NAMALWA (cell line): ENCODE results near the gene ADGRV1.

ENCODE experiments used
- DNase-seq: peaks from one replicate; pipeline ENCODE4 v3.0.0-alpha.2; 2015; ENCODE audit warnings: low spot score

The ADGRV1 gene

DNA sequence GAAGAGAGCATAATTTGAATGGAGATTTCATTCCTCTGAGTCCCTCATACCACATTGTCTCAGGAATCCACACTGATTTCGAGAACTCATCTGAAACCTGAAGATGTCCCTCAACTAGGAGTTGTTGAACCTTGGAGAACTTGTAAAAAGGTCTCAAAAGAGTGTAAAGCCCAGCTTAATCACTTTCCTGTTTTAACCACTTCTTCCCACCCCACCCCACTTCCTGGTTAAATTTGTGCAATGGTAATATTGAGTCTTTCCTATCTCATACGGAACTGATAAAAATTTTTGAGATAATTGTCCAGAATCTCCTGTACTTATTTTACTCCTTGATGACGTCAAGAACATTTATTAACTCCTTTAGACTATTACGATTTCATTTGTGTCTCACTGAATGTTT is 583.8 kb downstream of the ADGRV1 start:
- no peak for DNase-seq

DNA sequence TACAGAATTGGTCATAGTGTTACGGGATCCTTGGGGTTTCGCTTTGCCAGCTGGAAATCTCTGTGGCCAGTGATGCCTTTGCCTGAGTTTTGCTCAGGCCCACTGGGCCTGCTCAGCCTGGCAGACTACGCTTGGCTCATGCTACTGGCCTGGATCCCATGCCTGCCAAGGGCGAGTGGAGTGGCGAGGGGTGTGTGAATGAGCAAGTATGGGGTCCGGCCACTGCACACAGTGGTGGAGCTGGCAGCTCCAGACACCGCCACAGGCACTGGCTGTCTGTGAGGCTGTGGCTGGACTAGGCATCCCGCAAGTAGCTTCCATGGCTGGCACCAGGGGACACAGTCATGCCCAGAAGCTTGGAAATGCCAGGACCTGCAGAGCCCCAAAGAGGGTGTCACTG is 584.2 kb downstream of the ADGRV1 start:
- DNase-seq: no peak

DNA sequence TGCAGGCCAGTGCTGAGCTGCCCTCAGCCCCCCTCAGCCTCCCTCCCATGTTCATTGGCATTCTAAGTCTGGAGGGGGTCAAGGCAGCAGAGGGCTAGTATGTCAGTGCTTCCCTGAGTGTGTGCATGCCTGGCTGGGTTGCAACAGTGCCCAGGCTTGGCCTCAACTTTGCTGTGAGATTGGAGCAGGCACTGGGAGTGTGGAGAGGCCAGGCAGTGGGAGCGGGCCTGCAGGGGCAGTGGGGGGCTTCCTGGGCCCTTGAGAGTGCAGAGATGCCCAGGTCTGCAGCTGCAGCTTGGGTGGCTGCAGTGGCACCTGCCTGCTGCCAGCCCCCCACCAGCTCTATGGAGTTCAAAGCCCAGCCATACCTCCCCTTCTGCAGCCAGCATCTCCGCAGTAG is 585.2 kb downstream of the ADGRV1 start:
- no peak for DNase-seq

DNA sequence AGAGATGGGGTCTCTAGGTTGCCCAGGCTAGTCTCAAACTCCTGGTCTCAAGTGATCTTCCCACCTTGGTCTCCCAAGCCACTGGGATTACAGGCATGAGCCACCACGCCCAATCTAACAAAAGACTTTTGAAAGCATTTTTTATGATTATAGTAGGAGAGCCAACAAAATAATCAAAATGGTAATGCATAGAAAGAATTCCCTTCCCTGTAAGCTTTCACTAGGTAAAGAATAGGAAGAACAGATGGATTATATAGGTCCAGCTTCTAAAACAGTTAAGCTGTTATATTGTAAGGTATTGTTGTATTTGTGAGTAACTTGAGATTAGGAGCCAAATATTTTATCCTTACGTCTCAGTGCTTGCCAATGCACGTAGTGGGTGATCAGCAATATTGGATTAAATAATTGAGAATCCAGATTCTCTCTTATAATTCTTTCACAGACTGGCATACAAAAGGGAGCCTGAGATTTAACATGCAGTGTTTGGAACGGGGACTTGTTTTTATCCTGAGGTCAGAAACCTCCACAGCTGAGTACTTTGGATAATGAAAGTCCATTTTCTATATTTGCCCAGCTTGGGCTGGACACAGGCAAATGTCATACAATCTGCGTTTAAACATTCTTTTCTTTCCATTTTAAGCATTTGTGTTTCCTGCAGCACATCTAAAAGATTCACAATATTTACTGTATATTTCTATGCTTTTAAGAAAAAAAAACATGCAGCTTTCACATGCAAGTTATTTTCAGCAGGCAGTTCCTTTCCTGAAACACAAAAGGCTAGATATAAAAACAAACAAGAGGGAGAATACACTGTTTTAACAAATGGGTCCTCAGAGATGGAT is 586.1 kb downstream of the ADGRV1 start:
- DNase-seq: no peak

DNA sequence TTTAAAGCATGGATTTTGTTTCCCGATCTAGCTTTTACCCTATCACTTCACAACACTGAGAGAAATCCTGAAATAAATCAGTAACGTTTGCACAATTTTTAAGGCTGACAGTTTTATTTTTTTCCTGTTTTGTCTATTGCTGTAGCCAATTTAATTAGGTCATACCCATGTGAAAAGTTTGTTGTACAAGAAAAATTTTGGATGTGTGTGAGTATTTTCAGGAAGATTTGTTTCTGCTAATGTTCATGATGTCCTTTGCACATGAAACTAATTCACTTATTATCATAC is 586.7 kb downstream of the ADGRV1 start:
- DNase-seq: no peak

DNA sequence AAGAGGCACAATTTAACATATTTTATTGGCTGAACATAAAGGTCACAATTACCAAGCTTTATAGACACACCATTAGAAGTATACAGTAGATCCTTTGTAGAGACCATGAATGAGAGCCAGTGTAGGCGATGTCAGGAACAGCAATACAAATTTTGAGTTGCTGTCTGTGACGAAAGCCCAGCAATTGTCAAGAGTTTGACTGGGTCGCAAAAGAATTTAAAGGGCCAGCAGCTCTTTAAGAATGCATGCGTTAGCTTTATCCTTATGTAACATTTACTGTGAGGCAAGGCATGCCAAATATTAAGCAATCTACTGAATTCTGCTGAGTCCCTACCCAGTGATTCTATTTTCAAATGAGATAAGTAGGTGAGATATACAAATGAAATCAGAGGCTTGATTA is 587.6 kb downstream of the ADGRV1 start:
- DNase-seq: no peak

DNA sequence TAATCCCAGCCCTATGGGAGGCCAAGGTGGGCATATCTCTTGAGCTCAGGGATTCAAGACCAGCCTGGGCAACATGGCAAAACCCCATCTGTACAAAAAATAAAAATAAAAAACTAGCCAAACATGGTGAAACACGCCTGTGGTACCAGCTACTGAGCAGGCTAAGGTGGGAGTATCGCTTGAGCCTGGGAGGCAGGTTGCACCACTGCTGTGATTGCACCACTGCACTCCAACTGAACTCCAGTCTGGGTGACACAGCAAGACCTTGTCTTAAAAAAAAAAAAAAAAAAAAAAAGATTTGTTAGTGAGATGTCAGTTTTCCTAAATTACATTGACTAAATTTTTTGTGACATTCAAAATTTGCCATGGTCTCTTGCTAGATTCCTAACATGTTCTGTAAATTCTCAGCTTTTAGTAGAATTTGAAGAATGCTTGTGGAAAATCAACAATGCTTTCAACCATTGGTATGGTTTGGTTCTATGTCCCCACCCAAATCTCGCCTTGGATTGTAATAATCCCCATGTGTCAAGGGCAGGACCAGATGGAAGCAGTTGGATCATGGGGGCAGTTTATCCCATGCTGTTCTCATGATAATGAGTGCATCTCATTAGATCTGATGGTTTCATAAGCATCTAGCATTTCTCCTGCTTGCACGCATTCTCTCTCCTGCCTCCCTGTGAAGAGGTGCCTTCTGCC is 588.5 kb downstream of the ADGRV1 start:
- DNase-seq: no peak

DNA sequence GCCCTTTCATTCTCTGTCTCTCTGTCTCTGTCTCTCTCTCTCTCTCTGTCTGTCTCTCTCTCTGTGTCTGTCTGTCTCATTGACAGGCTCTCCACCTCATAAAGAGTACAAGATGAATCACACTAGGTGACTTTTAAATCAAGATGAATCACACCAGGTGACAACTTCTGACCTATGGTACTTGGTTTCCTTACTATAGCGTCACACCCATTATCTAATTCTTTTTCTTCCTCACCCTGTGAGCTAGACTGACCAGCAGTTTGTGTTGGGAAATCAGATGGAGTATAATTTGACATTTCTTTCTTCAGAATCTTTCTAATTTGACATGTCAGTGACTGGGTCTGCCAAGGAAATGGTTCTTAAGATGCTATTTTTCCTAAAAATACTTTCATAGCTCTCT is 591.6 kb downstream of the ADGRV1 start:
- DNase-seq: no peak

DNA sequence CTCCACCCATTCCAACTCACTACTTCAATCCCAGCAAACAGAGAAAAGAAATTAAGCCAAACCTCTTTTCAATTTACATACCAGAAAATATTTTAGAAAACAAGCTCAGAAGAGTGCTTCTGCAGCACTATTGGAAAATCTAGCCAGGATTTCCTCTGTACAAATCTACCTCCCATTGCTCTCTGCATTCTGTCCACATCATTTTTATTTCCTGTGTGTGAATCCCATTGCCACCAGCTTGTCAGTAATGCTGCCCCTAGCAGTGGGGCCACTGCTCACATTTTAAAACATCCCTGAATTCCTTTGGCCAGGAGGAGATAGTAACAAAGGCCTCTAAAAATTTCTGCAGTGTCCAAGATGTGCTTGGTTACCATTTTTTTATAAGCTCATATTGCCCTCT is 592.0 kb downstream of the ADGRV1 start:
- DNase-seq: no peak

DNA sequence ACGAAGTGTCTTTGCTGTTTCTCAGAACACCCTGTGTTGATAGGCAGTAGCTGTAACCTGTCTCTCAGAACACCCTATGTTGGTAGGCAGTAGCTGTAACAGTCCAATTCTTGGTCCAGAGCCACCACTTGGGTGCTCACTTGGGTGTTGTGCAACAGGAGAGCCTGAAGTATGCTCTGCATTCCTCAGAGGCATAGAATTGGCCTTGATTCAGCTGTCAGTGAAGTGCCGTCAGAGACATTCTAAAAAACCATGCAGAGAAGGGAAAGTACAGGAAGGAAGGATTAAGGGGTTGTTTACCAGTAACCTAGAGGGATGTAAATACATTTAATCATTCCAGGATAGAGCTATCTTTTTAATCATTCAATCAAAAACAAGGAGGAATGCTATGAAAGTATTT is 593.4 kb downstream of the ADGRV1 start:
- no peak for DNase-seq

DNA sequence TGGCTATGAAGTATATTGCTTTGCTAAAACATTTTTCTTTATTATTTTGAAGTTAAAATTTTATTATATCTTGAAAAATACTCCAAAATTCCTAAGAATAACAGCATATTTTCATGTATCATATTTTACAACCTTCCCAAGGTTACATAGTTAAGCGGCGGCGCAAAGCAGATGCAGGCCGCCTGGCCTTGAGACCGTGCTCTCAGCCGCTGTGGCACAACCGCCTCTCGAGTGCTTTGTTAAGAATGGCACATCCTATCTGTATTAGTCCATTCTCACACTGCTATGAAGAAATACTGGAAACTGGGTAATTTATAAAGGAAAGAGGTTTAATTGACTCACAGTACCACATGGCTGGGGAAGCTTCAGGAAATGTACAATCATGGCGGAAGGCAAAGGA is 595.7 kb downstream of the ADGRV1 start:
- no peak for DNase-seq

DNA sequence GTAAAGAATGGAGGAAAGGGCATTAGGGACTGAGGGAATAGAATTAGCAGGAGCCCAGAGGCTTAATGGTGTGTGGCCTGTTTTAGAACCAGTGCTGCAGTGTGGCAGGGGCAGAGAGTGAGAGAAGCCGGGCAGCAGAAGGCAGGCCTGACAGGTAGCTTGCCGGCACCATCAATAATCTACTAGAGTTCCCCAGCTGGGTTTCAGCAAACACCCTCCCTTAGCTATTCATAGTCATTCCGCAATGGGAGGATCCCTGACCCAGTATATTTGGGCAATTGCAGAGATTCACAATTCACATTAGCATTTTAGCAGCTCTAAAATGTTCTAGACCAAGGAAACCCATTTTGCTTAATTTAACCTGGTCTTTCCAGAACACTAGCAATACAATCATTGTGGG is 596.7 kb downstream of the ADGRV1 start:
- no peak for DNase-seq

DNA sequence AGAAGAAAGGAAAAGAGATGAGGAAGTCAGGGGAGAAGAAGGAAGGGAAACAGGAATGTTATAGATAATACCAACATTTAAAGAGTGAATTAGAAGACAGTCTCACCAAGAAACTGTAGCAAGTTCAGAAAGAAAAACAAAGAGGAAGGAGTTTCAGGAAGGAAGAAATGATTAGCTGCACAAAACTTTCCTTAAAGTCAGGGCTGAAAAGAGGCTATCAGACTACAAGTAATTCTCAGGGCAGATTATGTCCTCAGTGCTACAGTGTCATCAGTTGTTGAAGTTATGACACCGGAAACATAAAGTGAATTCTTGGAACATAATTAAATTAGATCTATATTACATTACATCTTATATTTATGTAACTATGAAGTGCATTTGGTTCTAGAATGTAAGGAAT is 597.6 kb downstream of the ADGRV1 start:
- no peak for DNase-seq

DNA sequence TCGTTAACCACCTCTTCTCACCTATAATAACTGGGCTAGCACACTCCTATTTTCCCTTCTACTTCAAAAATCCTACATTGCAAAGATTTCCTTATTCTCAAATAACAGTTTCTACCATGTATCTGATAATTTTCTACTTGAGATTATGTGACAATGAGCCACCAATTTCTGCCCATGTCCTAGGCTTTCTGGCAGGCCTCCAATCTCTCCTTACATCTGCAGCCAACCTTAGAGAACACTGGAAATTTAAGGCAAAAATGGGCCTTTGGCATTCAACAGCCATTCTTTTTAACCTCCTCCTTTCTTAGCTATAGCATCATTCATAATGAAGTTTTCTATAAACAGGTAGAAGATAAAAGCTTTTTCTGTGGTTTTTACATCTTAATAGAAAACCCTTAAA is 599.4 kb downstream of the ADGRV1 start:
- DNase-seq: no peak

DNA sequence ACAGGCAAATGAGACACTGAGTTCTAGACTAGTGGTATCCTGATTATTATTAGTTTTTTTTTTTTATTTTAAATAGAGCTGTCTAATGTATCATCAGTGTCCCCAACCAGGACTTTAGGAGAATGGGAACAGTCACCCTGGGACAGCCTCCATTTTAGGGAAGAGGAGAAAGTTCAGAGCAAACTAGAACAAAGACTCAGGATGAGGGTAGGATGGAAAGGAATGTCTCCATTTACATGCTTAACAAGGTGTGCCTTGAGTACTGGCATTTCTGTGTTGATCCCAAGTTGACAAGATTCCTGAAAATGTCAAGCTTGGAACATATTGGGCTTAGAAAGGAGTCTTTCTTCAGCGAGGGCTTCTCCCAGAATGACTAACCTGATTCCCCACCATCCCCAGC is 601.0 kb downstream of the ADGRV1 start:
- no peak for DNase-seq

DNA sequence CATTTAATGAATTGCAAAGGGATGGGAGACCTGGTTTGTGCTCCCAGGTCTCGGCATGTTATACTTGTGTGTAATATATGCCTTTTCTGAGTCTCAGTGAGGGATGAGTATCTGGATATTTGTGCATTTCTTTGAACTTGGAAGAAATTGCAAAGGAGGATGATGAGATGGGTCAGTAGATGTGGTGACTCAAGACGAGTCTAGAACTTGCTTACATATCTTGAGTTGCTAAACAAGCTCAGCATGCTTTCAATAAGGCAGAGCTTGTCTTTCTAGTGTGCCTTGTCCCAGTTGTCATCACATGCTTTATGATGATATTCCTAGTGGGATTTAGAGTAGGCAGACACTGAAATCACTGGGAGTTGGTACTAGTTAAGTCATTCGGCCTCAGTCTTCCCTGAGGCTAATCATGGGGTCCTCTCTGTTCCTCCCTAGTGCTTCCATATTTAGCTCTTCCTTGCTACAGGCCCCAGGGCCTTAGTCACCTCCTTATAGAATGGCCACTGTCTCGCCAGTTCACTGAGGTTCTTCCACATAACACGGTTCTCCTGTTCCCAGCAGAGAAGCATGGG is 602.2 kb downstream of the ADGRV1 start:
- DNase-seq: no peak

DNA sequence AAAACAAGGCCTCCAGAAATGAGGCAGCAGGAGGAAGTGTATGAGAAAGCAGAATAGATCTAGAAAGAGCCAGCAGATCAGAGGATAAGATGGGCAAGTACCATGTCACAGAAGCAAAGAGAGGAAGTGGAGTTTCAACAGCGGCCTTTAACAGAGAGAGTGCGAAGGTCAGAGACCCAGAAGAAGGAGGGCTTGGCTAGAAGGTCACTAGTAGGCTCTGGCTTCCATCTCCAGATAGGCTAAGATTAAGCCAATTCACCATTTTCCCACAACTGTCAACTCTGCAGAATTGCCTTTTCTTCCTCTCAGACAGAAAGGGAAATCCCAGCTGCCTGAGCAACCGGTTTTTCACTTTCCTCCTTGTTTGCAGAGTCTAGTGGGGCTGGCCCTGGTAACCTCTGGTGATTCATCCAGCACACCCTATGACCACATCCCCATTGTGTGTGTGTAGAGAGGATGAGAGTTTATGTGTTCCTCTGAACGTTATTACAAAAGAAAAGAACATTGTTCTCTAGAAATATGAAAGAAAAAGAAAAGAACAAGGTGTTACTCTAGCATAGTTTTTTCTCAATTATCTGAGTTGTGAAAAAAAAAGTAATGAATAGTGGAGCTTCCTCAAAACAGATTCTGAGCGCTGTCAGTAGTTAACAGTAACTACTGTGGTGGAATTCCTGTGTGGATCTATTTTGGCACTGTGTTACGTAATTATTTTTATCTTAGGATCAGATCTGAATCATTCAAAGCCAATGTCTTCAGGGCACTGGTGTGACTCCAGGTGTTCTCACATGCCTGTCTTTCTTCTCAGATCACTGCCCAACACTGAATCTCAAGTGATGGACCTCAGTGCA is 604.2 kb downstream of the ADGRV1 start:
- no peak for DNase-seq

DNA sequence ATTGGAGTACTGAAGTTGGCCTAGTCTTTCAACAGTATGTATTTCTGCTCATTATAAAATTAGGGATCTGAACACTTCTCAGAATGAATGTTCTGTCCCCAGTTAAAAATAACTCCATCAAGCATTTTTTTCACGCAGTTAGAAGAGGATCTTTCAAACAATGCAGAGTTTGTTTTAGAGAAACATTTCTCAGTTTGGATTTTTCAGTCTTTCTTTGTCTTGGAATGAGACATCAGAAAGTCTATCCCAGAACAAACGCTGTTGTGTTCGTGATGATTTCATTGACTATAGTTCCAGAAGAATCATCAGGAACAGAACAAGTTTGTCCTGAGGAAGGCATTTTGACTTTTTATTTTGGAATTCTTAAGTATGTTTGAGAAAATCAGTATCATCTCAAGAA is 605.8 kb downstream of the ADGRV1 start:
- no peak for DNase-seq

DNA sequence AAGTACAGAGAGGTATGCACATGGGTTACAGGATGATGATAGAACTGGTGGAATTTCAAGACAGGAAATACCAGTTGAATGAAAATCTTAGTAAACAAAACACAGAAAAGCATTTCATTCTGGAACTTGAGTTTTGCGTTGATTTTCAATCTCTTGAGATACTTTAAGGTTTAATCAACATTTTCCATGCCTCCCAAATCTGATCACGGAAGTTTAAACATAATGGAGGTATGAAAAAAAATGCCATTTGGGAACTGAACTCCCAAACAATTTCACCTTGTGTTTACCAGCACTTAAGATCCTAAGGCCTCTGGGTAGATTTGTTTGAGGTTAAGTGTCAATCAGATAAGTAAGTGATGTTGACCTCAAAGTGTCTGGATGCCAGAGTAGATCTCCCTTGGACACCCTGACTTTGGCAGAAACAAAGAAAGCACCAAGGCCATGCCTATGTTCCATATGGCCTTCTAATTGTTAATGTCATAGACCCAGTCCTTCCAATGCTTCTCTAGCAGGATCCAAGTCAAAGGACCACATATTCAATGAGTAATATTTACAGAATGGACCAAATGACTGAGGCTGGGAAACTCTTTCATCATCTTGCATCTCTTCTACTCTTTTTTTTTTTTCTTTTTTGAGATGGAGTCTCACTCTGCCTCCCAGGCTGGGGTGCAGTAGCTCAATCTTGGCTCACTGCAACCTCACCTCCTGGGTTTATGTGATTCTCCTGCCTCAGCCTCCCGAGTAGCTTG is 607.6 kb downstream of the ADGRV1 start:
- DNase-seq: no peak

DNA sequence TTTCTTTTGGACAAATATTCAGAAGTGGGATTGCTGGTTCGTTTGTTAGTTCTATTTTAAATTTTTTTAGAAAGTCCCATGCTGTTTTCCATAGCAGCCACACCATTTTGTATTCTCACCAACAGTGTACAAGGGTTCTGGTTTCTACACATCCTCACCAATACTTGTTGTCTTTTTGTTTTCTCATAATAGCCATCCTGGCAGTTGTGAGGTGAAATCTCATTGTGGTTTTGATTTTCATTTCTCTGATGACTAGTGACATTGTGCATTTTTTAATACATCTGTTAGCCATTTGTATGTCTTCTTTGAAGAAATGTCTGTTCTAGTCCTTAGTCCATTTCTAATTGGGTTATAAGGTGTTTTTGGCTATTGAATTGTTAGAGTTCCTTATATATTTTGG is 610.3 kb downstream of the ADGRV1 start:
- DNase-seq: no peak

DNA sequence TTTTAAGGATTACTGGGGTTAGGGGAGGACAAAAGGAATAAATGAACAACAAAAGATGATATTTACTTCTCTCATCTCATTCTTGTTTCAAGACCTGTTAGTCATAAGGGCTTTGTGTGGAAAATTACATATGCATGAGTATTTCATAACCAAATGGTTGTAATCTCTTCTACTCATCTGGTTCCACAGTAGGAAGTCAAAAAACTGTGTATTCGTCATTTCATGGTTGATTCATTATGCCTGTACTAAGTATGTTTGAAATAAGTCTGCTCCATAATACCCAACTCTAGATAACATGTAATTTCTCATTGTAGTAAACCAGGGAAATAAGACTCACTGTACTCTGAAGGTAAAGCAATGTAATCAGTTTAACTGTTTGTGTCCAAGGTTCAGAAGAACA is 611.7 kb downstream of the ADGRV1 start:
- no peak for DNase-seq

DNA sequence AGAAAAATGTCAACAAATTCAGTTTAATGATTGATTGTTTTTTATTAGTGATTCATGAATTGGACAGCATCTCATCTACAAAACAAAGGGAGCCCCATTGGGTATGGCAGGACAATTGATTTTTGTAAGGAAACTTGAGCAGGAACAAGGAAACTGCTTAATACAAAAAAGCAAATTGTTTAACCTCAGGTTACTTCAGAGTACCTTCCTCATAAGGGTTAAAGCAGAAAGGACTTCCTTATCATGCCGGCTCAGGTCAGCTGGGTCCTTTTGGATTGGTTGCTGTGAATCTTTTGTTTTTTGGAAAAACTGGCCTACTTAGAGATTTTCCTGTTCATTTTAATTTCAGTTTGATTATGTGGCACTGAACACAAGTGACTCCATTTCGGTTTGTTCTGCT is 612.7 kb downstream of the ADGRV1 start:
- no peak for DNase-seq
